ENCODE results near the gene LRRC27.

- TF ChIP-seq, protein P1, sequence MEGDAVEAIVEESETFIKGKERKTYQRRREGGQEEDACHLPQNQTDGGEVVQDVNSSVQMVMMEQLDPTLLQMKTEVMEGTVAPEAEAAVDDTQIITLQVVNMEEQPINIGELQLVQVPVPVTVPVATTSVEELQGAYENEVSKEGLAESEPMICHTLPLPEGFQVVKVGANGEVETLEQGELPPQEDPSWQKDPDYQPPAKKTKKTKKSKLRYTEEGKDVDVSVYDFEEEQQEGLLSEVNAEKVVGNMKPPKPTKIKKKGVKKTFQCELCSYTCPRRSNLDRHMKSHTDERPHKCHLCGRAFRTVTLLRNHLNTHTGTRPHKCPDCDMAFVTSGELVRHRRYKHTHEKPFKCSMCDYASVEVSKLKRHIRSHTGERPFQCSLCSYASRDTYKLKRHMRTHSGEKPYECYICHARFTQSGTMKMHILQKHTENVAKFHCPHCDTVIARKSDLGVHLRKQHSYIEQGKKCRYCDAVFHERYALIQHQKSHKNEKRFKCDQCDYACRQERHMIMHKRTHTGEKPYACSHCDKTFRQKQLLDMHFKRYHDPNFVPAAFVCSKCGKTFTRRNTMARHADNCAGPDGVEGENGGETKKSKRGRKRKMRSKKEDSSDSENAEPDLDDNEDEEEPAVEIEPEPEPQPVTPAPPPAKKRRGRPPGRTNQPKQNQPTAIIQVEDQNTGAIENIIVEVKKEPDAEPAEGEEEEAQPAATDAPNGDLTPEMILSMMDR (IDR thresholded peaks at IDR 0.05): no peak
- no peak for TF ChIP-seq POLR2A (IDR thresholded peaks at IDR 0.05)
Observed at GRCh38 chr10:132336064-132336746, 4.2 kb downstream of the LRRC27 start.

All from adrenal gland (tissue), 5 donors.